ENCODE data around the gene PLAGL1.

Gene PLAGL1

DNA sequence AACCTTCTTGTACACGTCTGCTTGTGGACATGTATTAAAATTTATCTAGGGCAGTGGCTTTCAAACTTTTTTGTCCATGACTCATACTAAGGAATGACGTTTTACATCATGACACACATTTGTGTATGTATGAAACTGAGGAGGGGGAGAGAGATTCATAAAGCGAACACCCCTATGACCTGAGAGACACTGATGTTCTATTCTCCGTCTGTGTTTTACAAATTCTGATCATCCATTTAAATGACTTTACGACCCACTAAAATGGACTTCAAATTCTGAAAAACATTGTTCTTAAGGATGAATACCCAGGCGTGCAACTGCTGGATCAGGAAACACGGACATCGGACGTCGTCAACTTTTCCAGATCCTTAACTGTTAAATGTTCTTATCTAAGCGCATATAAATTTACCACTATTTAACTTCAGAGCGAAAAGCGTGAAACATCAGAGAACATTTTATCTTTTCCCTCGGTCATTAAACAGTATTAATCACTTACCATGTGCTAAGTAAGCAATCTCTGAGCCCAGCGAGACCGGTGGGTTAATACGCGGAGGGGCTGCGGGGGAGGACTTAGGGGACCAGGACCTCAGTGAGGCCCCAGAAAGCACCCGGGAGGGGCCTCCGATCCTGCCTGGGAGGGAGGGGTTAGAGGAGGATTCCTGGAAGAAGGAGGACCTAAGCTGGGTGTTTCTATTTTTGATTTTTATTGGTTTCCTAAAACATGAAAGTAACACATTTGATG lies 1.2 kb downstream of the PLAGL1 start:
- FAIRE-seq (no peak), DNase-seq (ENCODE audit: insufficient read length) (no peak)
- TF ChIP-seq TAF1 (IDR thresholded peaks at IDR 0.05; ENCODE audit: borderline replicate concordance, low read depth, low read length) (no peak), POLR2AphosphoS5 (IDR thresholded peaks at IDR 0.05; ENCODE audit: low read depth, low read length) (no peak), POLR2A (IDR thresholded peaks at IDR 0.05; ENCODE audit: low read depth, low read length) (no peak)

DNA sequence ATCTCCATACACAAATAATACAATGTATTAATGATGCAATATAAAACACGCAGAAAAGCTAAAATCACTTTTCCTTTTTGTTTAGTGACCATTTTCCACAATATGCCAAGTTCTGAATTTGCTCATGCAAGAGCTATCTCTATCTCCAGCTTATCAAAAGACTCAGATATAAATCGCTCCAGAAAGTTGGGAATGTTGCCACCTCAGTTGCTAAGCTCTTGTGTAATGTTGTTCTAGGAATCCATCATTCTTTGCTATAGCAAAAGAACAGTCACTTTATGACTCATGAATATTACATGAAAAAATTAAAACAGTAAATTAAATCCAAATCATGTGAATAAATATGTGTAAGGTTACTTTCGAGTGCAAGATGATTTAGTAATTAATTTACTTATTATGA lies 8.7 kb downstream of the PLAGL1 start:
- no peak for TF ChIP-seq POLR2A (IDR thresholded peaks at IDR 0.05; ENCODE audit: low read depth, low read length)
- no peak for TF ChIP-seq TAF1 (IDR thresholded peaks at IDR 0.05; ENCODE audit: borderline replicate concordance, low read depth, low read length)
- no peak for TF ChIP-seq POLR2AphosphoS5 (IDR thresholded peaks at IDR 0.05; ENCODE audit: low read depth, low read length)
- no peak for DNase-seq (ENCODE audit: insufficient read length)
- FAIRE-seq, result no peak

DNA sequence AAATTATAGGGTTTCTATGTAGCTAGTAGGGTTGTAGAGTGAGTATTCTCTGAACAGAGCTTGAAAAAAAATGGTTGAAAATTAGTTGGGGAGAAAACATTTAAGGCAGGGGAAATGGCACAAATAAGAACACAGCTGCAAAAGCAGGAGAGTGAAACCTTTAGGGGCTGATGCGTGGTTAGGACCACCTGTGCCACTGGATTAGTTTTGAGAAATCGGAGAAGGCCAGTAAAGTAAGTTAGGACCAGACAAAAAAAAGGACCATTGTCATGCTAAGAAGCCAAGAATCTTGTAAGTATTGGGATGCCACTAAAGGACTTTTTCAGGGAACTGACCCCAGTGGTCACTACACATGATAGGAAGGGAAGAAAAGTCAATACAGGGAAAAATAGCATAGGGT lies 9.4 kb downstream of the PLAGL1 start:
- DNase-seq (ENCODE audit: insufficient read length), result no peak
- no peak for FAIRE-seq
- TF ChIP-seq POLR2A (IDR thresholded peaks at IDR 0.05; ENCODE audit: low read depth, low read length), result no peak
- TF ChIP-seq TAF1 (IDR thresholded peaks at IDR 0.05; ENCODE audit: borderline replicate concordance, low read depth, low read length), result no peak
- no peak for TF ChIP-seq POLR2AphosphoS5 (IDR thresholded peaks at IDR 0.05; ENCODE audit: low read depth, low read length)

DNA sequence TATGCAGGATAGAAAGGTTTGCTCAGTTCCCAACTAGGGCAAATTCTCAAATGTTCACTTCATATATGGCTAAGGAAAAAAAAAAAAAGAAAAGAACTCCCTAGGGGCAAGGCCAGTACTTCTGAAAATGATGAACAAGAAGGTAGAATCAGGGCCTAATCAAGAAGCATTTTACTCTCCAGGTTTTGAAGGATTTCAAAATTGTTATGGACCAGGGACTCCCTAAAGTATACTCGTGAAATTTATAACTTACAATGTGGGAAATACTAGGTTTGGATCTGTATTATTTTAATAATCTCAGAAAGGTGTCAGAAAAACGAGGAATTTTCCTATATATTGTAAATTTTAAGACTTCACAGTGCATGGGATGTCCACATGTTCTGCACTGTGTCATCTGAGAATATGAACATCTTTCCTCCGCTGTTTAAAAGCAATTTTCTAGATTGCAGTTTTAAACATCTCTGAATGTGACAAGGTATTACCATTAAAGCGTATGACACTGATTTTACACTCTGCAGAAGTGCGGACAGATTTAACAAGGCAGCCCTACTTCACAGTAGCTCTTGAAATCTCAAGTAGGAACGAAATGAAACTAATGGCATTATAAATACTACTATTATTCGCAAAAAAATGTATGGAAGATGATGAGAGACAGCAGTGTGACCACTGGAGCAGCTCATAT lies 14.0 kb downstream of the PLAGL1 start:
- FAIRE-seq (no peak), DNase-seq (ENCODE audit: insufficient read length) (no peak)
- TF ChIP-seq POLR2A (IDR thresholded peaks at IDR 0.05; ENCODE audit: low read depth, low read length) (no peak), TAF1 (IDR thresholded peaks at IDR 0.05; ENCODE audit: borderline replicate concordance, low read depth, low read length) (no peak), POLR2AphosphoS5 (IDR thresholded peaks at IDR 0.05; ENCODE audit: low read depth, low read length) (no peak)

DNA sequence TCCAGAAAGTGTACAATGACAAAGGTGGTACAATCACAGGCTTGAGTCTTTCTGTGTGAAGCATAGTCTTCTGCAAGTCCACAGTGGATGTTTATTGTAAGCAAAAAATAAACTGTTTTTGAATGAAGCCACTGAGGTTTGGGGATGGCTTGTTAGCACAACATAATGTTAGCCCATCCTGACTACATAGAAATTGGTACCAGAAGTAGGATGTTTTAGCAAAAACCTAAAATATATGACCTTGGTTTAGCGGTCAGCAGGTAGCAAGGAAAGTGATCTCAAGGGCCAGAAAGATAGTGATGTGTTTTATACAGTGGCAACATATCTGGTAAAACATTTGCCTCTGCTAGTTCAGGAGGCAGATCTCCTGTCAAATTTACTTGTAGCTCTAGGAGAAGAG lies 15.8 kb downstream of the PLAGL1 start:
- TF ChIP-seq POLR2AphosphoS5 (IDR thresholded peaks at IDR 0.05; ENCODE audit: low read depth, low read length), result no peak
- TF ChIP-seq POLR2A (IDR thresholded peaks at IDR 0.05; ENCODE audit: low read depth, low read length), result no peak
- no peak for DNase-seq (ENCODE audit: insufficient read length)
- FAIRE-seq, result no peak

DNA sequence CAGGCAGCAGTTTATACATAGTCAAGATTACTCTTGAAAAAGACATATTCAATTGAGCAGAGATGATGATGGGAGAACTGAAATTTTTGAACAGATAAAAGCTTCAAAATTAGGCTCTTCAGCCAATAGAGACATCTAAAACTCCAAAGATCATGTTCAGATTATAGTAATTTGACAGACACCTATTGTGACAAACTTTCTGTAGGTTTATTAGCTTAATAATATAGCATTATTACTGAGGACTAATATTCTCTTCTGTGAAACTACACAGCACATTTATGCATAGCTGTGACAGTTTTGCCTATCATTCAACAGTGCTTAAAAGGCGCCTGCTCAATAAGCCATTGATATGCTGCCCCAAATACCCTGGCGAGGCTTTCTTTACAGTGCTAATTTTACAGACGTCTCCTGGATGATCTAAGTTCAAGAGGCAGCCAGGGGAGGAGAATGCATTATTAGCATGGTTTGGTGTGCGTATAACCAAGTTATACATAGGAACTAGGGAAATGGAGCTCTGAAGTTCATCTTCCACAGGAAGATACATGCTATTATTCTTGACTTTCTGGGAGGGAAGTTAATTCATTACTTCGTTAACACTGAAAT lies 21.5 kb downstream of the PLAGL1 start:
- TF ChIP-seq POLR2AphosphoS5 (IDR thresholded peaks at IDR 0.05; ENCODE audit: low read depth, low read length) (no peak), POLR2A (IDR thresholded peaks at IDR 0.05; ENCODE audit: low read depth, low read length) (no peak), TAF1 (IDR thresholded peaks at IDR 0.05; ENCODE audit: borderline replicate concordance, low read depth, low read length) (no peak)
- DNase-seq (ENCODE audit: insufficient read length) (no peak), FAIRE-seq (no peak)

DNA sequence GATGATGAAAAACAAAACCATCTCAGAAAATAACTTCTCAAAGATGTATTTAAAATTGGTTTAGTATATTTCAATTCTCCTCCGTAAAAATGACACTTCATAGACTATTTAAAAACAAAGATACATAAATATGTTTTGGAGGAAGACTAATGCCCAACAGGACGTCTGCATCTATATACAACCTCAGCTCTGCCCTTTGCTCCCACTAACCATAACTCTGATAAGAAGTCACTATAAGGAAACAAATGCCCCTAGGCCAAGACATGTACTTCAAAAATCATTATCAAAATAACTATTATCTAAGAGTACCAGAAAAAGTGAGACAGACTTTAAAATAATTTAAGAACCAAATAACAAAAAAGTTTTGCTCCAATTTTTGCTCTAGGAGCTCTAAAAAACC lies 23.4 kb downstream of the PLAGL1 start:
- FAIRE-seq (no peak), DNase-seq (ENCODE audit: insufficient read length) (no peak)
- TF ChIP-seq TAF1 (IDR thresholded peaks at IDR 0.05; ENCODE audit: borderline replicate concordance, low read depth, low read length), result no peak
- TF ChIP-seq POLR2AphosphoS5 (IDR thresholded peaks at IDR 0.05; ENCODE audit: low read depth, low read length), result no peak
- TF ChIP-seq POLR2A (IDR thresholded peaks at IDR 0.05; ENCODE audit: low read depth, low read length), result no peak

DNA sequence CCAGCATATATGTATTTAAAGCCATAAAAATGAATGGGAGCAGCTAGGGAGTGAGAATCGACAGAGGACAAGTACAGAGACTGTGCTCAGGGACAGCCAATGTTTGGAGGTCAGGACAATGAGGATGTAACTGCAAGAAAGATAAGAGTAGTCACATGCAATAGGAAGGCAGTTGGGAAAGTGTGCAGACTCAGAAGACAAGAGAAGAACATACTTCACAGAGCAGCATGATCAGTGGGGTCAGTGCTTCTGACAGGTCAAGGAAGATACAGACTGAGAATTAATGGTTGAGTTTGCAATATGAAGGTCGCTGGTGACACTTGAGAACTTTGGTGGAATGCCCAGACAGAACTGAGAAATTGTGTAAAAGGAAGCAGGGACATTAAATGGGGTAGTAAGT lies 25.1 kb downstream of the PLAGL1 start:
- DNase-seq (ENCODE audit: insufficient read length), result no peak
- TF ChIP-seq POLR2A (IDR thresholded peaks at IDR 0.05; ENCODE audit: low read depth, low read length) (no peak), POLR2AphosphoS5 (IDR thresholded peaks at IDR 0.05; ENCODE audit: low read depth, low read length) (no peak), TAF1 (IDR thresholded peaks at IDR 0.05; ENCODE audit: borderline replicate concordance, low read depth, low read length) (no peak)
- FAIRE-seq, result no peak

DNA sequence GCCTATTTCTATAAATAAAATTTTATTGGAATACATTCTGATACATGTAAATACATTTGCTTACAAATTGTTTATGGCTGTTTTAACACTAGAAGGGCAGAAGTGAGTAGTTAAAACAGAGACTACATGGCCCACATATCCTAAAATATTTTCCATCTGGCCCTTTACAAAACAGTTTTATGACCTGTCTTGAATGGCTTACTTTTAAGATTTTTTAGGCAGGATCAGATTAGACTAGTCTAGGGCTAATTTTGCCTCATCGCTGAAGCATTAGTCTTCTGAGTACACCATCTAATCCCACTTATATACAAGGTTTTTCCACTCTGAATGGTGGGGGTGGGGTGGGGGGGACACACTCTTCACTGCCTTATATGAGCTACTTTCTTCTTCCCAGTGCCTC lies 27.1 kb downstream of the PLAGL1 start:
- FAIRE-seq (no peak), DNase-seq (ENCODE audit: insufficient read length) (no peak)
- no peak for TF ChIP-seq TAF1 (IDR thresholded peaks at IDR 0.05; ENCODE audit: borderline replicate concordance, low read depth, low read length)
- TF ChIP-seq POLR2AphosphoS5 (IDR thresholded peaks at IDR 0.05; ENCODE audit: low read depth, low read length), result no peak
- no peak for TF ChIP-seq POLR2A (IDR thresholded peaks at IDR 0.05; ENCODE audit: low read depth, low read length)

DNA sequence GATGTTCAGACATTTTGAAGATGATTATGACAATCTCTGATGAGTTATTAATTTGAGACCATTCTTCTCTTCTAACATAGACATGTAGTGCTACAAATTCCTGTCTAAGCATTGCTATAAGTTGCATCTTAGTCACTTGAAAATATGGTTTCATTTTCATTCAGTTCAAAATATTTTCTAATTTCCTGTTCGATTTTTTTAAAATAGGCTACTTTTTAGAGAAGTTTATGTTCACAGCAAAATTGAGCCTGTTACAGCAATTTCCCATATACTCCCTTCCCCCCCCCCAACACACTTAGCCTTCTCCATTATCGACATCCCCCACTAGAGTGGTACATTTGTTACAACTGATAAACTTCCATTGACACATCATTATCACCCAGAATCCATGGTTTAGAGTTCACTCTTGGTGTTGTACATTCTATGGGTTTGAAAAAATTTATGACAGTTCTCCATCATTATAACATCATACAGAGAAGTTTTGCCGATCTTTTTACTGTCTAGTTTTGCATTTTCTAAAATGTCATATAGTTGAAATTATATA lies 31.2 kb downstream of the PLAGL1 start:
- no peak for FAIRE-seq
- no peak for DNase-seq (ENCODE audit: insufficient read length)
- TF ChIP-seq POLR2AphosphoS5 (IDR thresholded peaks at IDR 0.05; ENCODE audit: low read depth, low read length), result no peak
- no peak for TF ChIP-seq TAF1 (IDR thresholded peaks at IDR 0.05; ENCODE audit: borderline replicate concordance, low read depth, low read length)
- TF ChIP-seq POLR2A (IDR thresholded peaks at IDR 0.05; ENCODE audit: low read depth, low read length), result no peak

DNA sequence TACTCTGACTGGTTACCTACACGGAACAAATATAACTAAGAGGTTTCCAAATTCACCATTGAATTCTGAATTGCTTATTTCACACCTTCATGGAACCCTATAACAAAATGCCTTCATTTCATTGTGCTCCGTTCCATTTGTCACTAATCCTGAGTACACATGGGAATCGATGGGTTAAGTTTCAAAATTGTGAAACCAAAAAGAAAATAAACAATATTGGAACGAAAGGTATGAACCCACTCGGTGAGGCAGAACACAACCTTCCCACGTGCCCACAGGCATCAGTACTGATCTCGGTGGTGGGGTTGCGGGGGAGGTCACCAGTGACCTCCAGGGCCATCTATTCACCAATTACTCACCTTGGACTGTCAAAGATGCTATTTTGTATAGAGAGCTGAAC lies 34.0 kb downstream of the PLAGL1 start:
- DNase-seq (ENCODE audit: insufficient read length), result no peak
- no peak for FAIRE-seq
- no peak for TF ChIP-seq POLR2AphosphoS5 (IDR thresholded peaks at IDR 0.05; ENCODE audit: low read depth, low read length)
- TF ChIP-seq POLR2A (IDR thresholded peaks at IDR 0.05; ENCODE audit: low read depth, low read length), result no peak
- TF ChIP-seq TAF1 (IDR thresholded peaks at IDR 0.05; ENCODE audit: borderline replicate concordance, low read depth, low read length), result no peak
